ENCODE results near the gene CHD9.

- TF ChIP-seq EZH2 (IDR thresholded peaks at IDR 0.05) (no peak), CTCF (IDR thresholded peaks at IDR 0.05) (no peak)
These were observed 204.0 kb downstream of the CHD9 start for GRCh38 chr16:53258809-53259208.
